HG03196 (cell line): Measurements from ENCODE around the gene SPAG4.

Experiments
- ATAC-seq: cut with Tn5 transposase; IDR thresholded peaks from one replicate; pipeline ENCODE4 v1.9.1; 2021; ENCODE audit not compliant: unreplicated experiment

The SPAG4 gene

GRCh38 chr20:35598899-35599775, 16.5 kb upstream of the SPAG4 start:
- no peak for ATAC-seq

GRCh38 chr20:35599776-35600120, 15.9 kb upstream of the SPAG4 start:
- no peak for ATAC-seq

GRCh38 chr20:35600176-35600992, 15.2 kb upstream of the SPAG4 start:
- ATAC-seq: no peak

- ATAC-seq: no peak
These were observed 14.3 kb upstream of the SPAG4 start for GRCh38 chr20:35600993-35601973.

GRCh38 chr20:35601990-35602389, 13.6 kb upstream of the SPAG4 start:
- ATAC-seq: no peak

- no peak for ATAC-seq
These were observed 12.7 kb upstream of the SPAG4 start for GRCh38 chr20:35602851-35603495.

- no peak for ATAC-seq
These were observed 11.8 kb upstream of the SPAG4 start for GRCh38 chr20:35603695-35604448.

- ATAC-seq: no peak
These were observed 11.2 kb upstream of the SPAG4 start for GRCh38 chr20:35604449-35604747.

GRCh38 chr20:35606127-35606526, 9.5 kb upstream of the SPAG4 start:
- ATAC-seq: no peak

- no peak for ATAC-seq
These were observed 8.5 kb upstream of the SPAG4 start for GRCh38 chr20:35607003-35607735.

- no peak for ATAC-seq
These were observed 4.7 kb upstream of the SPAG4 start for GRCh38 chr20:35610833-35611427.

- no peak for ATAC-seq
These were observed 4.1 kb upstream of the SPAG4 start for GRCh38 chr20:35611482-35611881.

- ATAC-seq: no peak
These were observed 1.1 kb downstream of the SPAG4 start for GRCh38 chr20:35616465-35617396.

GRCh38 chr20:35617397-35618262, 2.0 kb downstream of the SPAG4 start:
- ATAC-seq: no peak

- ATAC-seq: no peak
These were observed 2.9 kb downstream of the SPAG4 start for GRCh38 chr20:35618263-35619131.
